ENCODE results near the gene CDK14.

The CDK14 gene

DNA sequence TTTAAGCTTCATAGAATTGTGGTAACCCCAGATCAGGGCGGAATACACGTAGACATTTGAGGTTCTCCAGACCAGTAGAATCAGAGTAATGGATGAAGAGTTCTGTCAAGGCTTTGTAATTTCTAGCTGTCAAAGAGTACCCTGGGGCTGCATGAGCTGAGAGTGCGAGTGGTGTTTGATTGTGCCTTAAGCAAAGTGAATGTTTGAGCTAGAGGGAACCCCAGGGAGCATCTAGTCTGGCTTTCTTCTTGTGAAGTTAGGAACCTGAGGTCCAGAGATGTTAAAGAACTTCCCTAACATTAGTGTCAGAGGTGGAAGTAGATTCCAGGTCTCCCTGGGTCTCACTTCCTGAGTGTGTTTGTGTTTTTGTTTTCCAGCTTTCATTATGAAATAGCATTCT lies 455.8 kb downstream of the CDK14 start:
- H3K27ac ChIP-seq (ENCODE audit: low read depth, low read length) = no peak overlapping the region
- H3K4me1 ChIP-seq (ENCODE audit: control insufficient read depth, insufficient read depth, low read length, unreplicated experiment) = peaks cover 4% of the 10 kb centered on the region
- 0 out of 2 replicates have a peak, but pooled peaks cover 3% of the 10 kb centered on the region for H3K36me3 ChIP-seq (ENCODE audit: insufficient read depth, low read length)
- H2AFZ ChIP-seq (ENCODE audit: low read length, unreplicated experiment) = no peak overlapping the region
- H3K4me3 ChIP-seq (ENCODE audit: low read depth, low read length) = no peak overlapping the region
- no peaks in the 10 kb centered on the region for H3K27me3 ChIP-seq (ENCODE audit: insufficient read depth, low read length)
- H3K79me2 ChIP-seq (ENCODE audit: control insufficient read depth, insufficient read depth, low read length, unreplicated experiment) = no peaks in the 10 kb centered on the region

DNA sequence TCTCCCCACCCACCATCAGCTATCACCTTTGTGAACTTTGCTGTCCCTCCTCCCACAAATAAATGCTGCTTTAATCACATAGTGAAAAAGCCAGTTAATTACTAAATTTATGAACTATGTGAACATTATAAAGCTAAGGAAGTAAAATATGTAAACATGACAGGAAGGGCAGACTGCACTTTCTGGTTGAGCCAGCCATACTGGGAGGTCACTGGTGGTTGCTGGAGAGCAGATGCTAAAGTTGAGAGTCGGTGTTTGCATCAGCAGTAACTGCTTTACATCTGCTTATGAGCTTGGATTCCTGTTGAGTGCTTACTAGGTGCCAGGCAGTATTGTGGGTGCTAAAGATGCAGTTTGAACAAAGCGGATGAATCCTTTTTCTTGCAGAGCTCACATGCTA lies 458.3 kb downstream of the CDK14 start:
- Histone ChIP-seq H2AFZ (ENCODE audit: low read length, unreplicated experiment) (no peak overlapping the region), H3K79me2 (ENCODE audit: control insufficient read depth, insufficient read depth, low read length, unreplicated experiment) (no peaks in the 10 kb centered on the region), H3K36me3 (ENCODE audit: insufficient read depth, low read length) (0 out of 2 replicates have a peak, but pooled peaks cover 3% of the 10 kb centered on the region), H3K27ac (ENCODE audit: low read depth, low read length) (no peak overlapping the region), H3K4me3 (ENCODE audit: low read depth, low read length) (no peak overlapping the region), H3K4me1 (ENCODE audit: control insufficient read depth, insufficient read depth, low read length, unreplicated experiment) (peaks cover 4% of the 10 kb centered on the region), H3K27me3 (ENCODE audit: insufficient read depth, low read length) (no peaks in the 10 kb centered on the region)

DNA sequence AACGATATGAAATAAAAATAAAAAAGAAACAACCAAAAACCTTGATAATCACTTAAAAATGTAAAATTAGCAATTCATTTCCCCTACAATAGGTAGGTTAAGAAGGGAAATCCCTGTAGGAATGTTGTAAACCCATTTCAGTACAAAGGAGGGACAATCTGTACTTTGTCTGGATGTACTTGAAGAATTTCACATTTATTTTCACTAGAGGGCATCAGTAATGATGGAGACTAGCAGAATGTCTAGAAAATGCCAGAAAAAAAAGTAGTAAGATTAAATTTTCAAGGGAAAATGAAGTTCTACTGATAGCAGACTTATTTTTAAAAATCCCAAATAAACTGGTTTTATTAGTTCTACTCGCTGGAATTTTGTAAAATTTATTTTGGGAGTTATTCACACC lies 459.1 kb downstream of the CDK14 start:
- no peak overlapping the region for H3K4me3 ChIP-seq (ENCODE audit: low read depth, low read length)
- H3K4me1 ChIP-seq (ENCODE audit: control insufficient read depth, insufficient read depth, low read length, unreplicated experiment) = peaks cover 4% of the 10 kb centered on the region
- no peak overlapping the region for H3K27ac ChIP-seq (ENCODE audit: low read depth, low read length)
- 0 out of 2 replicates have a peak, but pooled peaks cover 3% of the 10 kb centered on the region for H3K36me3 ChIP-seq (ENCODE audit: insufficient read depth, low read length)
- no peaks in the 10 kb centered on the region for H3K79me2 ChIP-seq (ENCODE audit: control insufficient read depth, insufficient read depth, low read length, unreplicated experiment)
- no peak overlapping the region for H2AFZ ChIP-seq (ENCODE audit: low read length, unreplicated experiment)
- no peaks in the 10 kb centered on the region for H3K27me3 ChIP-seq (ENCODE audit: insufficient read depth, low read length)

DNA sequence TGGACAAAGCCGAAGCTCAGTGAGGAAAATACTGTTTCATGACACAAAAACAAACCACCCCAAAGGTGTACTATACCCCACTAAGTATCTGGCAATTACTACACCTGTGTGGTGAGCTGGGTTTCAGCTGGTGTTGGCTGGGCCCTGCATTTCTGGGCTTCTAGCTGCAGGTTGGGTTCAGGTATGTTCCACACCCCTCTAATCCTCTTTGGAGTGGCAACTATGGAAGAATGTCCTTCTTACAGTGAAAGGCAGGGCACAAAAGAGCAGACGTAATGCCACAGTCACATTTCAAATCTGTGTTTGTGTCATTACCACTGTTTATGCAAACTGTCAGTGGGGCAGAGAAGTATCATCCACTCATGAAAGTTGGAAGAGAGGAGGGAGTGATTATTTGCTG lies 466.6 kb downstream of the CDK14 start:
- Histone ChIP-seq H3K4me1 (ENCODE audit: control insufficient read depth, insufficient read depth, low read length, unreplicated experiment) (no peaks in the 10 kb centered on the region), H3K36me3 (ENCODE audit: insufficient read depth, low read length) (no peaks in the 10 kb centered on the region), H3K79me2 (ENCODE audit: control insufficient read depth, insufficient read depth, low read length, unreplicated experiment) (no peaks in the 10 kb centered on the region), H3K27me3 (ENCODE audit: insufficient read depth, low read length) (no peaks in the 10 kb centered on the region), H3K27ac (ENCODE audit: low read depth, low read length) (no peak overlapping the region), H2AFZ (ENCODE audit: low read length, unreplicated experiment) (no peak overlapping the region), H3K4me3 (ENCODE audit: low read depth, low read length) (no peak overlapping the region)

DNA sequence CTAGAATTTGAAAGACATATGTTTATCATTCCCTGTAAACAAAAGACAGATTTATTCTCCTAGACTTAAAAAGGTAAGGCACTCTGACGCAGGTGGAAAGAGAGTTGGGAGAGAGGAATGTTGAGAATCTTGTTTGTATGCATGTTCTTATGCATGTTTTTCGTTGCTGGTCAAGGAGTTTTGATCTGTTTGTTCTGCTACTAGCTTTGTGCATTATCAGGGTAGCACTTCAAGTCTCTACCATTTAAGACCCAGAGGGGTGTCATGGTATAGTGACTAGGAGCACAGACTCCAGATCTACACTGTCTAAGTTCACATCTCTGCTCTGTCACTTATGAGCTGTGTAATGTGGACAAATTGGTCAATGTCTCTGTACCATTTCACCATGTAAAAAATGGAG lies 467.9 kb downstream of the CDK14 start:
- H3K79me2 ChIP-seq (ENCODE audit: control insufficient read depth, insufficient read depth, low read length, unreplicated experiment) = no peaks in the 10 kb centered on the region
- no peak overlapping the region for H2AFZ ChIP-seq (ENCODE audit: low read length, unreplicated experiment)
- no peak overlapping the region for H3K27ac ChIP-seq (ENCODE audit: low read depth, low read length)
- H3K4me1 ChIP-seq (ENCODE audit: control insufficient read depth, insufficient read depth, low read length, unreplicated experiment) = no peaks in the 10 kb centered on the region
- H3K36me3 ChIP-seq (ENCODE audit: insufficient read depth, low read length) = no peaks in the 10 kb centered on the region
- no peak overlapping the region for H3K4me3 ChIP-seq (ENCODE audit: low read depth, low read length)
- no peaks in the 10 kb centered on the region for H3K27me3 ChIP-seq (ENCODE audit: insufficient read depth, low read length)

DNA sequence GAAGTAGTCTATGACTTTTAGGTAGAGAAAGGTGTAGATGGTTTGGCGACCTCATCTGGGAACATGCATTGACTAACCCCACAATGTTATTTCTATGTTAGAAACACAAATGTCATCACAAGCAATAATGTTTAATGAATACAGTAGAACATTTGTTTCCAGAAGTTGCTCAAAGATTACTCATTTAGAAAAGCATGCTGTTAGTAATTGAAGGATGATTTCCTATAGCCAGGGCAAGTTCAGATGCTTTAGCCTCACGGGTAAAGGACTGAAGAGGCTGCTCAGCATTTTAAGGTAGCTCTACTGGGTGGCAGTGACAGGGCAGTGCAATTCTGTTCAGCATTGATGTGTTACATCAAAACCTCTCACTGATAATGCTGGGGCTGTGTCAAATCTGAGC lies 468.8 kb downstream of the CDK14 start:
- no peaks in the 10 kb centered on the region for H3K27me3 ChIP-seq (ENCODE audit: insufficient read depth, low read length)
- no peak overlapping the region for H2AFZ ChIP-seq (ENCODE audit: low read length, unreplicated experiment)
- H3K27ac ChIP-seq (ENCODE audit: low read depth, low read length) = no peak overlapping the region
- H3K4me1 ChIP-seq (ENCODE audit: control insufficient read depth, insufficient read depth, low read length, unreplicated experiment) = no peaks in the 10 kb centered on the region
- H3K79me2 ChIP-seq (ENCODE audit: control insufficient read depth, insufficient read depth, low read length, unreplicated experiment) = no peaks in the 10 kb centered on the region
- no peaks in the 10 kb centered on the region for H3K36me3 ChIP-seq (ENCODE audit: insufficient read depth, low read length)
- H3K4me3 ChIP-seq (ENCODE audit: low read depth, low read length) = no peak overlapping the region

DNA sequence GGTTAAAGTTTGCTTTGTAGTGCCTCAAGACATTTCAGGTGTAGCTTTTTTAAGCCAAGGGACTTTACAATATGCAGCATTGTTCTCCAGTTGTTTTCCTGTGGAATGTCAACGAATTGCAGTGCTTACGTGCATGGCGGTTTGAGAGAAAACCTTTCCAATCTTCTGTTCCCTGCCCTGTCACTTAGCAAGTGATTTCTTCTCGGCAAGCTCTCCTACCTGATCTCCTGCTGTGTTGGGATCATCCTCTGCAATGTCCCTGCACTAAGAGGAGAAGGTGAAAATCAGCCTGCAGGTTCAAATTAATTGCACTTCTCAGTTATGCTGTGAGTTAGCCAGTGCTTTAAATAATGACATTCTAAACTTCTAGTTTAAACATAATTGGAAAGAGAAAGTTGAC lies 470.5 kb downstream of the CDK14 start:
- Histone ChIP-seq H3K79me2 (ENCODE audit: control insufficient read depth, insufficient read depth, low read length, unreplicated experiment) (no peaks in the 10 kb centered on the region), H3K27ac (ENCODE audit: low read depth, low read length) (no peak overlapping the region), H3K4me1 (ENCODE audit: control insufficient read depth, insufficient read depth, low read length, unreplicated experiment) (no peaks in the 10 kb centered on the region), H3K27me3 (ENCODE audit: insufficient read depth, low read length) (no peaks in the 10 kb centered on the region), H3K36me3 (ENCODE audit: insufficient read depth, low read length) (no peaks in the 10 kb centered on the region), H3K4me3 (ENCODE audit: low read depth, low read length) (no peak overlapping the region), H2AFZ (ENCODE audit: low read length, unreplicated experiment) (no peak overlapping the region)

DNA sequence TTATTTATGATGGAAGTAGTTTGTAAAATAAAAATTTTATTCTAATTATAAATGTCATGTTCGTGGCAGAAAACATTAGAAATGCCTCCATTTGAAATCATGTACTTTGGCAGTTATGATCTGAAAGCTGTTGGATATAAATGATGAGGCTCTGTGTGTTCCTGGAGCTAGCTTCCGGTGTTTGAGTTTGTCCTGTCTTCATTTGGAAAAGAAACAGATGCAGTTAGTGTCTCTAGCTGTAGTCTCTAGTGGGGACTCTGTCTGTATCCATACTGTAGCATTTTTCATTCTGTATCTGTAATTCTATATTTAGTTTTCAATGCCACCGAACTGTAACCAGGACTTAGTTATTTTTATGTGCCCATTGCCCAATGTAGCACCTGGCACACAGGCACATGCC lies 471.1 kb downstream of the CDK14 start:
- no peak overlapping the region for H2AFZ ChIP-seq (ENCODE audit: low read length, unreplicated experiment)
- no peak overlapping the region for H3K4me3 ChIP-seq (ENCODE audit: low read depth, low read length)
- no peak overlapping the region for H3K27ac ChIP-seq (ENCODE audit: low read depth, low read length)
- no peaks in the 10 kb centered on the region for H3K36me3 ChIP-seq (ENCODE audit: insufficient read depth, low read length)
- H3K4me1 ChIP-seq (ENCODE audit: control insufficient read depth, insufficient read depth, low read length, unreplicated experiment) = no peaks in the 10 kb centered on the region
- H3K27me3 ChIP-seq (ENCODE audit: insufficient read depth, low read length) = no peaks in the 10 kb centered on the region
- no peaks in the 10 kb centered on the region for H3K79me2 ChIP-seq (ENCODE audit: control insufficient read depth, insufficient read depth, low read length, unreplicated experiment)

DNA sequence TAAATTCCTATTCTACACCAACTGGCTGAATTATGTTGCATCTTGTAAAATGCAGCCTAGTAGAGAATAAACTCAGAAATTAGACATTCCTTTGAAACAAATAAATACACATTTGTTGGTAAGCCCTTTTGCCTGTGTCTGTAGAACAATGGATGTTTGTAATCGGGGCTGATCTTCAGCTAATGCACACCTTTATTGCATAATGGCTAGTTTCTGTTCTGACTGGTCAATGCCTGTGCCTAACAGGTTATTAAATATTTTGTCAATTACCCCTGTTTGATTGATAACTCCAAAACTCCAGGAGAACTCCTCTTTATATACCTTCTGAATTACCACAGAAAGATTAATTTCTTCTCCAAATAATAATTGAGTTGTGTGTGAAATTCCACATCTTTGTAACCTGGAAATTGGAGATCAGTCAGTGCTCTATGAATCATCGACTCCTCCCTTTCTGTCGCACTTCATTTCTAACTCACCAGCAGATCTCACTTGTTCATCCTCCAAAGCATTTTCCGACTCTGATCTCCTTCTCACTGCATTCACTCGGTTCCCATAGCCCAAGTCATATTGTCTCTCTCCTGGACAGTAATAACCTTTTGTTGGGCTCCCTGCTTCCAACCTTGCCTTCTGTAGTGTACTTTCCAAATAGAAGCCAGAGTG lies 472.1 kb downstream of the CDK14 start:
- no peak overlapping the region for H3K4me3 ChIP-seq (ENCODE audit: low read depth, low read length)
- H3K36me3 ChIP-seq (ENCODE audit: insufficient read depth, low read length) = no peaks in the 10 kb centered on the region
- H3K27me3 ChIP-seq (ENCODE audit: insufficient read depth, low read length) = no peaks in the 10 kb centered on the region
- no peak overlapping the region for H3K27ac ChIP-seq (ENCODE audit: low read depth, low read length)
- no peak overlapping the region for H2AFZ ChIP-seq (ENCODE audit: low read length, unreplicated experiment)
- no peaks in the 10 kb centered on the region for H3K4me1 ChIP-seq (ENCODE audit: control insufficient read depth, insufficient read depth, low read length, unreplicated experiment)
- H3K79me2 ChIP-seq (ENCODE audit: control insufficient read depth, insufficient read depth, low read length, unreplicated experiment) = no peaks in the 10 kb centered on the region

DNA sequence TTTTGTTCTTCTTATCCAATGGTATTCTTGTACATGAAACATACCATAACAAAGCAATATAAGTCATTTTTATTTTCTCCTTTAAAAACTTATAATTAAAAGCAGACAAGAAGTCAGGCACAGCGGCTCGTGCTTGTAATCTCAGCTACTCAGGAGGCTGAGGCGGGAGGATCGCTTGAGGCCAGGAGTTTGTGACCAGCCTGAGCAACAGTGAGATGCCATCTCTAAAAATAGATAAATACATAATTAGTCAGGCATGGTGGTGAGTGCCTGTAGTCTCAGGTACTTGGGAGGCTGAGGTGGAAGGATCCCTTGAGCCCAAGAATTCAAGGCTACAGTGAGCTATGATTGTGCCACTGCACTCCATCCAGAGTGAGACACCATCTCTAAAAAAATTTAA lies 473.0 kb downstream of the CDK14 start:
- Histone ChIP-seq H2AFZ (ENCODE audit: low read length, unreplicated experiment) (no peak overlapping the region), H3K27me3 (ENCODE audit: insufficient read depth, low read length) (no peaks in the 10 kb centered on the region), H3K79me2 (ENCODE audit: control insufficient read depth, insufficient read depth, low read length, unreplicated experiment) (no peaks in the 10 kb centered on the region), H3K4me1 (ENCODE audit: control insufficient read depth, insufficient read depth, low read length, unreplicated experiment) (no peaks in the 10 kb centered on the region), H3K27ac (ENCODE audit: low read depth, low read length) (no peak overlapping the region), H3K36me3 (ENCODE audit: insufficient read depth, low read length) (no peaks in the 10 kb centered on the region), H3K4me3 (ENCODE audit: low read depth, low read length) (no peak overlapping the region)

DNA sequence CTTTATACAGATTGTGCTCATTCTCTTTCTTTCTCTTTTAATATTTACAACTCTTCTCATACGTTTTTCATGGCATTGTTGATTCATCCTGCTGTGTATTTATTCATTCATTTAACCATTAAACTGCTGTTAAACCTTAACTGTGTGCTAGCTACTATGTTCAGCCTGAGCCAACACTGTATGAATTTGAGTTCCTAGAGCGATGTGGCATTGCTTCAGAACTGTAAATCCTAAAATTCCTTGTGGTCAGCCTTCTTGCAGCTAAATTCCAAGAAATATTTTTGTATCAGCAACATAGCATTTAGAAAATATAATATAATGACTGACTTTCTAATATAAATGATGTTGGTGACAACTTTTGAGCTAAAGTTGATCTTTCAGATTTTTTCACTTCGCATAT lies 483.4 kb downstream of the CDK14 start:
- no peaks in the 10 kb centered on the region for H3K79me2 ChIP-seq (ENCODE audit: control insufficient read depth, insufficient read depth, low read length, unreplicated experiment)
- H3K36me3 ChIP-seq (ENCODE audit: insufficient read depth, low read length) = no peaks in the 10 kb centered on the region
- H3K4me3 ChIP-seq (ENCODE audit: low read depth, low read length) = no peak overlapping the region
- H3K4me1 ChIP-seq (ENCODE audit: control insufficient read depth, insufficient read depth, low read length, unreplicated experiment) = peaks cover 43% of the 10 kb centered on the region
- H3K27me3 ChIP-seq (ENCODE audit: insufficient read depth, low read length) = no peaks in the 10 kb centered on the region
- no peak overlapping the region for H2AFZ ChIP-seq (ENCODE audit: low read length, unreplicated experiment)
- no peak overlapping the region for H3K27ac ChIP-seq (ENCODE audit: low read depth, low read length)

Measured in ACC112 (cell line).